Liver (tissue), 2 donors: Measurements from ENCODE around the gene SLC27A4.

ENCODE experiments used
- TF ChIP-seq, protein P1 (sequence below): fragments of 150-350 bp; IDR thresholded peaks from 2 replicates; pipeline ENCODE4 v1.5.1; 2017; ENCODE audit warnings: improper control_type of control experiment, low read depth, low read length; ENCODE audit not compliant: missing input control
- TF ChIP-seq, protein P2 (sequence below): IDR thresholded peaks from 2 replicates; pipeline ENCODE4 v1.6.1; 2016; ENCODE audit warnings: antibody characterized with exemption, mild to moderate bottlenecking
- donor health status: healthy.

DNA sequence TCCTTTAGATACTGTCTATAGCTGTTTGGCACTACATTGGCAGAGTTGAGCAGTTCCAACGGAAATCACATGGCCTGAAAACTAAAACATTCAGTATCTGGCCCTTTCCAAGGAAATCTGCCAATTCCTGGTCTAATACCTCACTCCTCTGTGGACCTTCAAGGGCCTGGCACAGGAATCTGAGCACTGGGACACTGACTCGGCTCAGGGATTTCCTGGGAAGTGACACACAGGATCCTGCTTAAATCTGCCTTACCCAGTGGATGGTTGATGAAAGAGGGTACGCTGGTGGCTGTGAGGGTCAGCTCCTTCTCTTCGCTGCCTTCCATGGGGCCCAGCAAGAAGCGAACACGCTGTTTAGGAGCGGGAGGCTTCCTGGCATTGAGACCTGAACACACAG lies 19.0 kb upstream of the SLC27A4 start:
- TF ChIP-seq, protein P1, sequence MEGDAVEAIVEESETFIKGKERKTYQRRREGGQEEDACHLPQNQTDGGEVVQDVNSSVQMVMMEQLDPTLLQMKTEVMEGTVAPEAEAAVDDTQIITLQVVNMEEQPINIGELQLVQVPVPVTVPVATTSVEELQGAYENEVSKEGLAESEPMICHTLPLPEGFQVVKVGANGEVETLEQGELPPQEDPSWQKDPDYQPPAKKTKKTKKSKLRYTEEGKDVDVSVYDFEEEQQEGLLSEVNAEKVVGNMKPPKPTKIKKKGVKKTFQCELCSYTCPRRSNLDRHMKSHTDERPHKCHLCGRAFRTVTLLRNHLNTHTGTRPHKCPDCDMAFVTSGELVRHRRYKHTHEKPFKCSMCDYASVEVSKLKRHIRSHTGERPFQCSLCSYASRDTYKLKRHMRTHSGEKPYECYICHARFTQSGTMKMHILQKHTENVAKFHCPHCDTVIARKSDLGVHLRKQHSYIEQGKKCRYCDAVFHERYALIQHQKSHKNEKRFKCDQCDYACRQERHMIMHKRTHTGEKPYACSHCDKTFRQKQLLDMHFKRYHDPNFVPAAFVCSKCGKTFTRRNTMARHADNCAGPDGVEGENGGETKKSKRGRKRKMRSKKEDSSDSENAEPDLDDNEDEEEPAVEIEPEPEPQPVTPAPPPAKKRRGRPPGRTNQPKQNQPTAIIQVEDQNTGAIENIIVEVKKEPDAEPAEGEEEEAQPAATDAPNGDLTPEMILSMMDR, result no peak
- TF ChIP-seq, protein P2, sequence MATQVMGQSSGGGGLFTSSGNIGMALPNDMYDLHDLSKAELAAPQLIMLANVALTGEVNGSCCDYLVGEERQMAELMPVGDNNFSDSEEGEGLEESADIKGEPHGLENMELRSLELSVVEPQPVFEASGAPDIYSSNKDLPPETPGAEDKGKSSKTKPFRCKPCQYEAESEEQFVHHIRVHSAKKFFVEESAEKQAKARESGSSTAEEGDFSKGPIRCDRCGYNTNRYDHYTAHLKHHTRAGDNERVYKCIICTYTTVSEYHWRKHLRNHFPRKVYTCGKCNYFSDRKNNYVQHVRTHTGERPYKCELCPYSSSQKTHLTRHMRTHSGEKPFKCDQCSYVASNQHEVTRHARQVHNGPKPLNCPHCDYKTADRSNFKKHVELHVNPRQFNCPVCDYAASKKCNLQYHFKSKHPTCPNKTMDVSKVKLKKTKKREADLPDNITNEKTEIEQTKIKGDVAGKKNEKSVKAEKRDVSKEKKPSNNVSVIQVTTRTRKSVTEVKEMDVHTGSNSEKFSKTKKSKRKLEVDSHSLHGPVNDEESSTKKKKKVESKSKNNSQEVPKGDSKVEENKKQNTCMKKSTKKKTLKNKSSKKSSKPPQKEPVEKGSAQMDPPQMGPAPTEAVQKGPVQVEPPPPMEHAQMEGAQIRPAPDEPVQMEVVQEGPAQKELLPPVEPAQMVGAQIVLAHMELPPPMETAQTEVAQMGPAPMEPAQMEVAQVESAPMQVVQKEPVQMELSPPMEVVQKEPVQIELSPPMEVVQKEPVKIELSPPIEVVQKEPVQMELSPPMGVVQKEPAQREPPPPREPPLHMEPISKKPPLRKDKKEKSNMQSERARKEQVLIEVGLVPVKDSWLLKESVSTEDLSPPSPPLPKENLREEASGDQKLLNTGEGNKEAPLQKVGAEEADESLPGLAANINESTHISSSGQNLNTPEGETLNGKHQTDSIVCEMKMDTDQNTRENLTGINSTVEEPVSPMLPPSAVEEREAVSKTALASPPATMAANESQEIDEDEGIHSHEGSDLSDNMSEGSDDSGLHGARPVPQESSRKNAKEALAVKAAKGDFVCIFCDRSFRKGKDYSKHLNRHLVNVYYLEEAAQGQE, result no peak
